ENCODE results near the gene HCFC1R1.
"Not testable (repeated sequence)": the region's sequence is repeated elsewhere in the genome, so short reads cannot be mapped to it uniquely, and the experiment has no call there.

HCFC1R1 gene

GRCh38 chr16:3056336-3057180 lies 32.8 kb upstream of the HCFC1R1 start:
- DNase-seq: no peak

DNA sequence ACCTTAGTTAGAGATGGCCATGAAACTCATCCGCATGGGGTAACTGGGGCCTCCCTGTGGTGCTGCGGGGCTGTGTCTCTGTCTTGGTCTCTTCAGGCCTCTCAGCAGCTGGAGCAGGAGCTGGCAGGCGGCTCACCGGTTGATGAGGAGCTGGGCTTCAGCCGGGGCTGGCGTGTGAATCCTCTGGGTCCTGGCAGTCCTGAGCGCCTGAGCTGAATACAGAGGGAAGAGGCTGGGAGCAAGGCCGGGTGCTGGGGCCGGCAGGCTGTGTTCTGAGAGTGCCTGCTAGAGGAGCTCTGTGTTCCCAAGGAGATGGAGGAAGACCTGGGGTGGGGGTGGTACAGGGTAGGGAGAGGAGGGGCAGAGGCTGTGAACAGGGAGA lies 32.0 kb upstream of the HCFC1R1 start:
- DNase-seq: not testable (repeated sequence)

DNA sequence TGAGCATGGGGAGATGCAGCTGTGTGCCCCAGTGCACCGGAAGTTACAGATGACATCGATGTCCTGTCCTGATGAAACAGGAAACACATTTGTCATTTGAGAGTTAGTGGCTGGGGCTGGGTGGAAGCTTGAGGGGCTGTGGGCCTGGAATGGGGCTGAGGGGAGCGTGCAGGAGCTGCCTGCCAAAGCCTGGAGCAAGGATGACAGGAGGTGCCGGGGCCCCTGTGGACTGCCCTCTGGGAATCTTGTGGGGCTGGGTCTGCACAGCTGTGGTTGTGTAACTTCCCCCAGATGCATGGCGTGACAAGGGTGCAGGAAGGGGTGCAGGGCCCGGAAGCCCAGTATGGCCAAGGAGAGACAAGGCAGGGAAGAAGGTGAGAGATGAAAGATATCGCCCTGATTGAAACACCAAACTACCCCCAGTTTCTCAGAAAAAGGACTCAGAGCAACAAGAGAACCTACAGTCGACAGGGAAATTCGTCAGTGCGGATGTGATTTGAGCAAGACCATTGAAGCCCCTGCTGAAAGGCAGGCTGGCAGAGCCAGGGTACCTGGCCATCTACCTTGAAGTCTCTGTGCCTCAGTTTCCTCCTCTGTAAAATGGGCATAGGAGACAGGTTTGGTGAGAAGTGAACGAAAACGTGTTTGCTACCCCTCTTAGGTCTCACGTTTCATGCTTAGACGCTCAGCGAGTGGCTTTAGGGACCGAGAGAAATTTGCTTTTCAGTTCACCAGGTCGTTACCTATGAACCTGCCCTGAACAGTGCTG lies 31.4 kb upstream of the HCFC1R1 start:
- DNase-seq: no peak

DNA sequence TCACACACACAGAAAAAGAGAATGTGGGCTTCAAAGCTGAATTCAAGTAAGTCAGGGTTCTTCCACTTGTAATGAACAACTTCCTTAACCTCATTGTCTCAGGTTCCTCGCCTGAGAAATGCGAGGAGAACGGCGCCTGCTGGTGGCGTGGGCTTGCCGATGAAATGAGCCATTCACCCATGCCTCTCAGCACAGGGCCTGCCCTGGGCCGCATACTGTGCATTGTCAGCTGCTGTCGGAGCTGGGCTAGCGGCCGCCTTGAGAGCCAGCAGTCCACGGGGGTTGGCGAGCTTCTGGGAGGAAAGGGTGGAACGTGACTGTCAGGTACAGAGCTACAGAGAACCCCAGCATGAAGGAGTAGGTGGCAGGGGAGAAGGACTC lies 29.6 kb upstream of the HCFC1R1 start:
- not testable (repeated sequence) for DNase-seq

DNA sequence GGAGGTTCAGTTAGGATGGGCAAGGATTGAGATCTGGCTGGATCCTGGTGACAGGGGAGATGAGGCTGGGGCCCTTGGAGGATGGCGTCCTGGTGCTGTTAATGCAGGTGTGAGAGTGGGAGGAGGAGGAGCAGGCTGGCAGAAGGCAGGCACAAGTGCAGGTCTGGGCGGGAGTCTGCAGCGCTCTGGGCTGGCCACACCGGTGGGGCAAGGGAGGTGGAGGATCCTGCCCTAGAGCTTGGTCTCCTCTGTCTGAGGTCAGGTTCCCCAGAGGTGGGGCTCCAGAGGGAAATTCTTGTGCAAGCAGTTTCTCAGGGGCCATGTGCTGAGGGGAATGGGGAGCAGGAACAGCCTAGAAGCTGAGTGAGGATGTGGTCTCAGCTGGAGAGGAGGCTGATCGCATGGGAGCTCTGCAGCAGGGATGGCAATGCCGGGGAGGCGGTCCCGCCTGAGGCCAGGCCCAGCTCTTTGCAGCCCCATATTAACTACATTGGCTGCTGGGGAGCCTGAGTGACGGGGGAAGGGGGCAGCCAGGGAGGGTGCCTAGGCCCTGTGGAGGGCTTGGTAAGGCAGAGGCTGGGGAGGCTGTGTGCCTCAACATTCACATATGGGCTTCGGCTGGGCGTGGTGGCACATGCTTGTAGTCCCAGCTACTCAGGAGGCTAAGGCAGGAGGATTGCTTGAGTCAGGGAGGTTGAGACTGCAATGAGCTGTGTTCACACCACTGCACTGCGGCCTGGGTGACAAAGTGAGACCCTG lies 29.0 kb upstream of the HCFC1R1 start:
- DNase-seq: not testable (repeated sequence)

GRCh38 chr16:3051494-3051893 lies 27.8 kb upstream of the HCFC1R1 start:
- DNase-seq: no peak

DNA sequence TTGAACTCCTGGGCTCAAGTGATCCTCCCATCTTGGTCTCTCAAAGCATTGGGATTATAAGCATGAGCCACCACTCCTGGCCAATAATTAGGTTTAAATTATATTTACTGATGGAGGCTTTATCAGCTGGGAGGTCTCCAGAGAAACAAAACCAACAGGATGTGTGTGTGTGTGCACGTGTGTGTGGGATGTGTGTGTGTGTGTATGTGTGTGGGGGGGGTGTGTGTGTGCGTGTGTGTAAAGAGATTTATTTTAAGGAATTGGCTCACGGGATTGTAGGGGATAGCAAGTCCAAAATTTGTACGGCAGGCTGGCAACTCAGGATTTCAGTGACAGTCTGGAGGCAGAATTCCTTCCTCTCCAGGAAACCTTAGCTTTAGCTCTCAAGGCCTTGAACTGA lies 27.3 kb upstream of the HCFC1R1 start:
- DNase-seq: no peak

DNA sequence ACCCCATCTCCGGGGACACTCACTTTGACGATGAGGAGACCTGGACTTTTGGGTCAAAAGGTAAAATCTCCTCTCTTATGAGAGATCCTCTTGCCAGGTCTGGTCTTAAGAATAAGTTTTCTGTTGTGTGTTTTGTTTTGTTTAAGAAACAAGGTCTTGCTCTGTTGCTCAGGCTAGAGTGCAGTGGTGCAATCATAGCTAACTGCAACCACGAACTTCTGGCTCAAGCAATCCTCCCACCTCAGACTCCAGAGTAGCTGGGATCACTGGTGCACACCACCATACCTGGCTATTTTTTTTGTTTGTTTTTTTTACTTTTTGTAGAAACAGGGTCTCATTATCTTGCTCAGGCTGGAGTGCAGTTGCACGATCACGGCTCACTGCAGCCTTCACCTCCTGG lies 26.7 kb upstream of the HCFC1R1 start:
- no peak for DNase-seq

GRCh38 chr16:3049921-3050481 lies 26.3 kb upstream of the HCFC1R1 start:
- DNase-seq: no peak

DNA sequence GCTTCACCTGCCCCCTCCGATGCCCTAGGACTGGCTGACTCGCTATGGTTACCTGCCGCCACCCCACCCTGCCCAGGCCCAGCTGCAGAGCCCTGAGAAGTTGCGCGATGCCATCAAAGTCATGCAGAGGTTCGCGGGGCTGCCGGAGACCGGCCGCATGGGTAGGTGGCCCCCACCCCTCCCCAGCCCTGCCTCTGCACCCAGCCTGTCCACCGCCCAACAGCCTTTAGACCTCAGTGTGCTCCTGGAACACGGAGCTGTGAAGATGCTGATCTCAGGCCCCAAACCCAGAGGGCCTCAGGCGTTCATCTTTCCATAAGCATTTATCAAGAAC lies 23.6 kb upstream of the HCFC1R1 start:
- DNase-seq: no peak

DNA sequence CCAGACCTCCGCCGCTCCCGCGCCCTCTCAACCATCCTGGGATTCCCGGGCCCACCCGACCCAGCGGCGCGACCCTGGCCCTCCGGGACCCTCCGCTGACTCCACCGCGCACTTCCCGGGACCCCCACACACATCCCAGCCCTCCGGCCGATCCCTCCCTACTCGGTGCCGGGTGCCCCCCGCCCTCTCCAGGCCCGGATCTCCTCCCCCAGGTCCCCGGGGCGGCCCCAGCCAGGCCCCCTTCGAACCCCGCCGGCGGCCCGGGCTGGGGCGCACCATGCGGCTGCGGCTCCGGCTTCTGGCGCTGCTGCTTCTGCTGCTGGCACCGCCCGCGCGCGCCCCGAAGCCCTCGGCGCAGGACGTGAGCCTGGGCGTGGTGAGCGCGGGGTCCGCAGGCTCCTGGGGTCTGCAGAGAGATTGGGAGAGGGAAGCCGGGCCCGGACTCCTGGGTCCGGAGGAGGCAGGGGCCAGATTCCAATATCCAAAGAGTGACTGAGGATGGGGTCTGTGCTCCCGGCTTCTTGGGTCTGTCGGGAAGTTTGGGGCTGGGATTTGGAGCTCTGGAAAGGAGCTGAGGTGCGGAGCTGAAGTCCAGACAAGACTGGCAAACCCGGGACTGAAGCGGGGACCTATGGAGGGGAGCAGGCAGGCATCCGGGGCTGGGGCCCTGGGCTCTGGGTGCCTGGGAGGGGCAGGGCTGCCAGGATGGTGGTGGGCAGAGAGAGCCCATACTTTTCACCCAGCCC lies 23.1 kb upstream of the HCFC1R1 start:
- DNase-seq: no peak

DNA sequence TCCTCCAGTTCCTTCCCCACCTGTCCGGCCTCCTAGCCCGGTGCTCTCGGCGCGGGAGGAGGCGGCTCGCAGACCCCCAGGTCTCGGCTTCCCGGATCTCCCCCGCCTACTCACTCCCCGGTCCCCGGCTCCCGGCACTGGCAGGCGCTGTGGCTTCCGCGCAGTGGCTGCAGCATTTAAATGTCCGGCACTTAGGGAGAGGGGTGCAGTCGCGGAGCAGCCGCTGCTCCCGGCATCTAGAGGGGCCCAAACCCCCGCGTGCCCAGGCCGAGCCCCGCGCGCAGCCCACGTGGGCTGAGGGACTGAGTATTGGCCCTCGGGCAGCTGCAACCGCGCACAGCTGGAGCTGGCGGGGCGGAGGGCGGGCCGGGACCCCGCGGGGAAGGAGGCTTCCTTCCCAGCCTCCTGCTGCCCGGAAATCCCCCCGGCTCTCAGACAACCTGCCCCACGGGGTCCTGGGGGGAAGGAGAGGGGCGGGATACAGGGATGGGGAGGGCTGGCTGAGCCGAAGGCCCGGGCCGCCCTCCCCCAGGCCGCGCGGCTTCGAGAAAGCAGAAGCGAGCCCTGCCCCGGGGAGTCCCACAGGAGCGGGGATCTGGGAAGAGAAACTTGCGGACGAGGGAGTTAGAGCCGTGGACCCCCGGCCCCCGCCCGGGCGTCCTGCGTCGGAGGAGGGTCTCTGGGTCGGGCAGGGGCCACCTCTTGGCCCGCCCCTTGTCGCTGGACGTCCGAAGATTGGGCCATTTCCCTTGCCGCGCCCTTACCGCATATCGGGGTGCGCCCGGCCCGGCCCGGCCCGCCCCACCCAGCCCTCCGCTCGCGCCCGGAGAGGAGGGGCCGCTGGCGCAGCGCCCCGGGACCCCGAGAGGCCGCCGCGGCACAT lies 22.3 kb upstream of the HCFC1R1 start, which contains the start of gene MMP25:
TSS of gene MMP25 (plus strand) at position 804 of the 883 bp plus-strand sequence. CDS start 357 bp downstream, outside the sequence.
- no peak for DNase-seq

GRCh38 chr16:3044708-3045107 lies 21.0 kb upstream of the HCFC1R1 start:
- no peak for DNase-seq

DNA sequence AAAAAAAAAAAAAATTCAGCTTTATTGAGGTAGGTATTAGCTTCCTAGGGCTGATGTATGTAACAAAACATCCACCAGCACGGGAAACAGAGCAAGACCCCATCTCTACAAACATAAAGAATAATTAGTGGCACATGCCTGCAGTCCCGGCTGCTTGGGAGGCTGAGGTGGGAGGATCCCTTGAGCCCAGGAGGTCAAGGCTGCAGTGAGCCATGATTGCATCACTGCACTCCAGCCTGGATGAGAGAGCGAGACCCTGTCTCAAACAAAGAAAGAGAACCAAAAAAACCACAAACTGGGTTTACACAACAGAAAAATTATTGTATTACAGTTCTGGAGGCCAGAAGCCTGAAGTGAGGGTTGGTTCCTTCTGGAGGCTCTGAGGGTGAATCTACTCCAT lies 18.6 kb upstream of the HCFC1R1 start:
- no peak for DNase-seq

DNA sequence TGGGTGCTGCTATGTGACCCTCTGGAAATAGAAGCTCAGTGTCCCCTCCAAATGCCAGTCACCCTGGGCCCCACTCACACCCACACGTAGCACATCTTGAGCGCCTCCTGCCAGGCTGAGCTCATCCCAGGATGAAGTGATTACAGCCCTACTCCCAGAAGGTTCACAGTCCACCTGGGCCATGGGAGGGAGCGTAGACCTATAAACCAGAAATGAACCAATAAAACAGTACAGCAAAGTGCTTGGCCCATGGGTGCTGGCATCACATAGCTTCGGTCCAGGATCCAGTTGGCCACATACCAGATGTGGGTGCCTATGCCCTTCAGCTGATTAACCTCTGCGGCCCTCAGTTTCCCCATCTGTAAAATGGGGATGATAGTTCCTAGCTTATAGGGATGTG lies 15.2 kb upstream of the HCFC1R1 start:
- no peak for DNase-seq

- DNase-seq: no peak
Observed at GRCh38 chr16:3038256-3038655, 14.5 kb upstream of the HCFC1R1 start.

GRCh38 chr16:3036726-3037315 lies 13.1 kb upstream of the HCFC1R1 start, which contains the start of gene BICDL2:
Gene BICDL2, minus strand, starts transcription at chr16:3036944. Its CDS starts 1,448 bp downstream, at chr16:3035496.
- DNase-seq: no peak

- no peak for DNase-seq
Observed at GRCh38 chr16:3035972-3036725, 12.4 kb upstream of the HCFC1R1 start.

- no peak for DNase-seq
Observed at GRCh38 chr16:3035289-3035971, 11.7 kb upstream of the HCFC1R1 start.
